Left ventricle myocardium inferior (tissue), 1 donor: ENCODE results near the gene ANKHD1. TPM values are rescaled to one million over a fixed set of nuclear protein-coding genes. Genes with fewer than 3 reads are reported as not detected.

ENCODE experiments used
- DNase-seq: peaks from one replicate; pipeline ENCODE4 v3.0.0-alpha.2; 2020
- H3K27ac ChIP-seq: fragments of 200-600 bp; replicated peaks from 2 replicates; pipeline ENCODE4 v1.8.0; 2021
- H3K27me3 ChIP-seq: fragments of 200-600 bp; 2 replicates; pipeline ENCODE4 v1.8.0; 2021; ENCODE audit warnings: low read depth
- H3K36me3 ChIP-seq: fragments of 200-600 bp; 2 replicates; pipeline ENCODE4 v1.8.0; 2021
- H3K4me1 ChIP-seq: fragments of 200-600 bp; 2 replicates; pipeline ENCODE4 v1.8.0; 2021
- H3K4me3 ChIP-seq: fragments of 200-600 bp; 2 replicates; pipeline ENCODE4 v1.8.0; 2021; ENCODE audit warnings: mild to moderate bottlenecking, moderate library complexity
- H3K9me3 ChIP-seq: fragments of 200-600 bp; replicated peaks from 2 replicates; pipeline ENCODE4 v1.8.0; 2021
- CTCF ChIP-seq: fragments of 200-600 bp; IDR thresholded peaks from 2 replicates; pipeline ENCODE4 v1.8.0; 2021; ENCODE audit warnings: antibody characterized with exemption, mild to moderate bottlenecking, borderline replicate concordance
- intact Hi-C: fragments of 100-400 bp; cut with micrococcal nuclease; formaldehyde crosslinking; loops from one replicate; pipeline ENCODE4 v1.11.0; 2022
- total RNA-seq: library from RNA; stranded (reverse); fragmentation: NEBNext Ultra II Directional; extraction: Animal tissue kit (Norgen Biotek cat#: 25700); gene quantifications from one replicate; pipeline ENCODE4 v1.2.1, GENCODE V29; 2021
- donor health status: DM: no; HTN: yes; CAD: no; lungs with severe emphysema.

ANKHD1 gene
- total RNA-seq, 1 donor from 2014 or later, result 58.5 TPM

- Histone ChIP-seq H3K27ac (no peak overlapping the region), H3K36me3 (no peaks in the 10 kb centered on the region), H3K4me3 (no peak overlapping the region), H3K27me3 (no peaks in the 10 kb centered on the region), H3K9me3 (no peaks in the 10 kb centered on the region), H3K4me1 (peaks cover 8% of the 10 kb centered on the region)
- TF ChIP-seq CTCF, result no peak
- DNase-seq, result no peak
- intact Hi-C loops, result no loop called here
Measured at GRCh38 chr5:140366589-140367255, 34.9 kb upstream of the ANKHD1 start.

- DNase-seq, result no peak
- Histone ChIP-seq H3K4me1 (peaks cover 8% of the 10 kb centered on the region), H3K36me3 (no peaks in the 10 kb centered on the region), H3K27me3 (no peaks in the 10 kb centered on the region), H3K9me3 (no peaks in the 10 kb centered on the region), H3K4me3 (no peak overlapping the region), H3K27ac (no peak overlapping the region)
- intact Hi-C loops, result no loop called here
- no peak for TF ChIP-seq CTCF
Measured at GRCh38 chr5:140367256-140368013, 34.2 kb upstream of the ANKHD1 start.

- no peaks in the 10 kb centered on the region for H3K36me3 ChIP-seq
- DNase-seq, result no peak
- intact Hi-C loops, result loop anchor here (10.0 kb wide), 1 partner anchor 353 kb away; no protein-coding TSS in a partner anchor
- no peak for TF ChIP-seq CTCF
- no peak overlapping the region for H3K4me3 ChIP-seq
- H3K9me3 ChIP-seq, result no peaks in the 10 kb centered on the region
- H3K27me3 ChIP-seq, result no peaks in the 10 kb centered on the region
- H3K4me1 ChIP-seq, result peaks cover 9% of the 10 kb centered on the region
- H3K27ac ChIP-seq, result no peak overlapping the region
Measured at GRCh38 chr5:140371356-140372151, 30.1 kb upstream of the ANKHD1 start.

GRCh38 chr5:140372971-140373487, 28.6 kb upstream of the ANKHD1 start:
- TF ChIP-seq CTCF, result peak; percentile 93
- H3K36me3 ChIP-seq, result no peaks in the 10 kb centered on the region
- H3K4me3 ChIP-seq, result no peak overlapping the region
- DNase-seq, result peak; percentile 73
- H3K4me1 ChIP-seq, result peaks cover 9% of the 10 kb centered on the region
- intact Hi-C loops, result loop anchor here (10.0 kb wide), 1 partner anchor 352 kb away; no protein-coding TSS in a partner anchor
- no peaks in the 10 kb centered on the region for H3K9me3 ChIP-seq
- H3K27me3 ChIP-seq, result no peaks in the 10 kb centered on the region
- H3K27ac ChIP-seq, result peak overlapping the region; percentile 30

- H3K27me3 ChIP-seq, result no peaks in the 10 kb centered on the region
- intact Hi-C loops, result no loop called here
- no peaks in the 10 kb centered on the region for H3K4me1 ChIP-seq
Measured at GRCh38 chr5:140381351-140381750, 20.3 kb upstream of the ANKHD1 start.

More at GRCh38 chr5:140381351-140381750, 20.3 kb upstream of the ANKHD1 start:
- Histone ChIP-seq H3K36me3 (no peaks in the 10 kb centered on the region), H3K9me3 (no peaks in the 10 kb centered on the region), H3K4me3 (no peak overlapping the region), H3K27ac (no peak overlapping the region)
- DNase-seq, result no peak
- TF ChIP-seq CTCF, result no peak
